Activated T-cell treated with anti-CD3 and anti-CD28 coated beads for 24 hours (primary cell): ENCODE measurements around the gene BORCS6.
"Not testable (repeated sequence)": the region's sequence is repeated elsewhere in the genome, so short reads cannot be mapped to it uniquely, and the experiment has no call there.

Source experiments
- DNase-seq: peaks from one replicate; pipeline ENCODE4 v3.0.0-alpha.2; 2020; ENCODE audit warnings: low read depth

Gene BORCS6

DNA sequence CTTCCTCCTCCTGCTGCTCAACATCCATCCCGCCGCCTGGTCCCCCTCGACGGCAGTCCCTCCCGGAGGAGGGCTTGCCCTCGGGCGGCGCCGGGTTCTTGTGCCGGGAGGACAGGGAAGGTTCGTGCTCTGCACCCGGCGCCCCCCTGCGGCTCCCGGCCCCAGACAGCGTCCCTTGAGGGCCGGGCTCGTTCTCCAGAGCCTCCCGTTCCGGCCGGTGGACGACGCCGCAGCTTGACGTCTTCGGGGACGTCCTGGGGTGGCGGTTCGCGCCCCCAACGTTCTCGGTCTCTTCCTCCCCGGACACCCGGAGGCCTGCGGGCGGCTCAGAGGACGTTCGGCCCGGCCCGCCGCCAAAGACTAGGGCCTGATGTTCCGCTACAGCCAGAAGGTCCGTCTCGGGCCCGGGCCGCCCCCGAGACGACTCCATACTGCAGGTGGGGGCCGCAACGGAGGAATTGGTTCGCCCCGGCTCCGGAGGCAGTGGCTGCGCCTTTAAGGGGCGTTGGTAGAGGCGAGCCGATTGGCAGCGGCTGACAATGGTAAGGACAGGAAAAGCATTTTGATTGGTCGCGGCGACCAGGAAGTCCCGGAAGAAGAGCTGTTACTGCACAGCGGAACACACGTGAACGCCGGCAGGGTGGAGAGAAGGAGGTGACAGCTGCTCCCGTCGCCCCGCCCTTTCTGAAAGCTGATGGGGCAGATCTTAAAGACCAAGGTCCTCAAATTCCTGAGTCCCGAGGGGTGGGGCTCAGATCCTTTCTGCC lies at the start of gene BORCS6:
Gene BORCS6 (minus strand): TSS at position 470 of the 767 bp plus-strand sequence. CDS start 40 bp downstream, at position 430.
- DNase-seq, result peak; percentile 91

GRCh38 chr17:8237886-8238285 lies 47.9 kb upstream of the BORCS6 start:
- DNase-seq, result no peak

GRCh38 chr17:8237175-8237574 lies 47.2 kb upstream of the BORCS6 start:
- DNase-seq, result no peak

- DNase-seq, result no peak
These were observed 45.7 kb upstream of the BORCS6 start for GRCh38 chr17:8235676-8236075.

DNA sequence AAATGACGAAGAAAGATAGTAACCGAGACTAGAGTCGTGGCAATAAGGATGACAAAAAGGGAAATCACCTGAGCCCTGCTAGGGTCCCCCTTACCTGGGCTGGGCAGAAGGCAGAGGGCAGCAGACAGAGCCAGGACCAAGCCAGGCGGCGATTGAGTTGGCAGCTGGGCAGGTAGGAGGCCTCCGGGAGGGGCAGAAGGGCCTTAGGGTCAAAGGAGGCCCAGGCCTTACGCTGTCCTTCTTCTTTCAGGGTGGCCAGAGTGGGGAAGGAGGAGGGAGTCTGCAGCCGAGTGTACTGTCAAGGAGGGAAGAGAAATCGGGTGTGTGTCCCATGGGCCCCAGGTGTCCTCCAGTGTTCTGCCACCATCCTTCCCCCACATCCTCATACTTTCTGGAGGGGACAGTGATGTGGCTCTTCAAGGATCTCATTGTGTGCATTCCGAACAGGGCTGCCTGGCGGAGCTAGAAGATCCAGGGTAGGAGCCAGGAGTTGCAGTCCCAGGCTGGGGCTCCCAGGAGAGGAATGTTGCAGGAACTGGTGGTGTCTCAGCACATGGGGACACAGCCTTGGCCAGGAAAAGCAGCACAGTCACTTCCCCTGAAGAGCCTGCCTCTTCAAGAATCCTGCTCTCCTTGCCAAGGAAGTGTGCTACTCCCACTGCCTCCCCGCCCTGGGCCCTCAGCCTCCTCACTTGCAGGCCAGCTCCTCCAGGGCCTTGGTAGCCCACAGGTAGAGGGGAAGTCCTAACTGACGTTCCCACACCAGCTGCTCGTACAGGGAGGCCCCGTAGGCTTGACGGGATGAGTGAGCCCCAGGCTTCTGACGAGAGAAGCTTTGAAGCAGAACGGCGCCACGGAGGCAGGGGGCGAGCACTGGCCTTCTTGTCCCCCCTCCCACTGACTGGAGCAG lies 44.6 kb upstream of the BORCS6 start:
- no peak for DNase-seq

DNA sequence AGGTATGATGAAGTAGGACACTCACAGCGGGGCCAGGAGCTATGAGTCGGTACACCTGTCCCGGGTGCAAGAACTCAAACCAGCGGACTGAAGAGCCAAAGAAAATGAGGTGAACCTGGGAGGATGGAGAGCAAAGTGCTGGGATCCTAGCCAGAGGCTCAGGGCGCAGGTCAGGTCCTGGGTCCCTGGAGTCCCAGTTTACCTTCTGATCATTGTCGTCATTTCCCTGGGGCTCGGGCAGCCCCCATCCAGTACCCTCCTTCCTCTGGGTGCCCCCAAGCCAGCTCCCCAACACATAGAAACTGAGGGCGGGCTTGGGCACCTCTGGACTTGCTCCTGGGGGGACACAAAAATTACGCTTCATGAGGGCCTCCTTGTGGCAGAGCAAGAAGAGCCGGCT lies 41.7 kb upstream of the BORCS6 start:
- DNase-seq, result no peak

DNA sequence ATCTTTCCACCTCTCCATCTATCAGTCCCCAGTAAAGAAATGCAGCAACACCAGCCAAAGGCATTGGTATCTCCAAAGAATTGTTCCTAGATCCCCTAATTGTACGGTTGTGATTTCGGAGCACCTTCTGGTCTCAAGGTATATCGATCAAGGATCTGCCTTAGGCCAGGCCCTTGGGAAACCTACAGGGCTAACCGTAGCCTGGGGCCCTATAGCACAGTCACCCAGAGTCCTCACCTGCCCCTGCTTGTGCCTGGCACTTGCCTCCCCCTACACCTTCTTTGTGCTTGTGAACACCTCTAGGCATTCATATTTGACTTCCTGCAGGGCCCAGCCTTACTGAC lies 37.2 kb upstream of the BORCS6 start:
- DNase-seq, result no peak

GRCh38 chr17:8226536-8227237 lies 36.7 kb upstream of the BORCS6 start:
- DNase-seq, result peak; percentile 57

GRCh38 chr17:8225813-8226535 lies 36.0 kb upstream of the BORCS6 start:
- DNase-seq, result peak; percentile 78

DNA sequence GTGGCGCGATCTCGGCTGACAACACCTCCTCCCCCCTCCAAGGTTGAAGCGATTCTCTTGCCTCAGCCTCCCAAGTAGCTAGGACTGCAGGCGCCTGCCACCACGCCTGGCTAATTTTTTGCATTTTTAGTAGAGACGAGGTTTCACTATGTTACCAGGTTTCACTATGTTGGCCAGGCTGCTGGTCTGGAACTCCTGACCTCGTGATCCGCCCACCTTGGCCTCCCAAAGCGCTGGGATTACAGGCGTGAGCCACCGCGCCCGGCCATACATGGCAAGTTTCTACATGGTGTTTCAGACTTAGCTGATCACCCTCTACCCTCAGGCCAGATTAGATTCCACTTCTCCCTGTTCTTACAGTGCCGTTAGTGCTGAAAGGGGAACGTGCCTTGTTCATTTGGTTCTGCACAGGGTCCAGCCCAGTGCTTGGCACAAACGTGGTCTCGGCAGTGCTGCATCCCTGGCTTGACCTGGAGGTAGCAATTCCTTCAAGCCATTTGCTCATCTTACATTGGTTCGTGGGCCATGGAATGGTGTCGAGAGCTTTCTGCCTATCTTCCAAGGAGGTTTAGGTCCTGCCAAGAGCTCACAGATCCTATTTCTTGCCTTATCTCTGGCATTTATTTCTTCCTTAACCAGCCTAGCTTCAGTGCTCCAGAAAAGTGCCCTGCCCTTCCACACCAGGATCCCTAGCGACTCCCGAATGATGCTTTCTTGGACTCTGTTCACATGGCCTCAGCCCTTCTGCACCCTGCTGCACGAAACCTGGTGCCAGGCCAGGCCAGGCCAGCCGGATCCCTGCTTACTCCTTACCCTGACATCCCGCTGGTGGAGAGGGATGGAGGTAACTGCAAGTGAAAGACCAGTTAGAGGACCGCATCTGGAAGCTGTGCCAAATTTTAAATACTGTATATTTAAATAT lies 35.2 kb upstream of the BORCS6 start:
- DNase-seq, result no peak

DNA sequence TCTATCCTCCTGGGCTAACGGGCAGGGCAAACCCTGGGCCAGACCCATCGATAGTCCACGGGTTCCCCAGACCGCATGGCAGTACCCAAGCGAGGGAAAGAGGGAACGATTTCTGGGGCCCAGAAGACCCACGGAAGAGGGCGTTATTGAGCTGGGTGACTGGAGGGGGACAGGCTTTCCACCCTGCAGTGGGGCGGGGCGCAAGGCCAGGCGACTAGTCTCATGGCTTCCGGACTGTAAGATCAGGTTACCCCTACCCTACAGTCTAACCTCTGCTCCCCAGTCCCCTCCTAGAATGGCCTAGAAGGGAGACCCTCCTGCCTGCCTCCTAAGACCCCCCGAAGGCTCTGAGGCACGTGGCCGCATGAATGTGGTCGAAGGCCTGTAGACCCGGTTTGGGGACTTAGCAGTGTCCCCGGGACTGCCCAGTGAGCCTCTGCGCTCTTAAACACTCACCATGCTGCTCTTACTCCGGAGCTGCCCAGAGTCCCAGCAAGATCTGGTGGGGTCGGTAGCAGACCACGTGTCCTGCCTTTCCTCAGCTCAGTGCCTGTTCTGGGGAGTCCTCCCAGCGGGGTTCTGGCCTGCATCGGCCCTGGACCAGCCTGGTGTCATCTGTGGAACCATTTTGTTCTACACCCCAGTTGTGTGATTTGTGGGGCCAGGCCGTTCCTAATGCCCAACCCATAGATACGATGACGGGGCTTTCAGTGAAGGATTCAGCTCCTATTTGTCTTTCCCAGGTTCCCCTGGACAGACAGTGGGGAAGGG lies 33.6 kb upstream of the BORCS6 start:
- DNase-seq, result peak; percentile 44

DNA sequence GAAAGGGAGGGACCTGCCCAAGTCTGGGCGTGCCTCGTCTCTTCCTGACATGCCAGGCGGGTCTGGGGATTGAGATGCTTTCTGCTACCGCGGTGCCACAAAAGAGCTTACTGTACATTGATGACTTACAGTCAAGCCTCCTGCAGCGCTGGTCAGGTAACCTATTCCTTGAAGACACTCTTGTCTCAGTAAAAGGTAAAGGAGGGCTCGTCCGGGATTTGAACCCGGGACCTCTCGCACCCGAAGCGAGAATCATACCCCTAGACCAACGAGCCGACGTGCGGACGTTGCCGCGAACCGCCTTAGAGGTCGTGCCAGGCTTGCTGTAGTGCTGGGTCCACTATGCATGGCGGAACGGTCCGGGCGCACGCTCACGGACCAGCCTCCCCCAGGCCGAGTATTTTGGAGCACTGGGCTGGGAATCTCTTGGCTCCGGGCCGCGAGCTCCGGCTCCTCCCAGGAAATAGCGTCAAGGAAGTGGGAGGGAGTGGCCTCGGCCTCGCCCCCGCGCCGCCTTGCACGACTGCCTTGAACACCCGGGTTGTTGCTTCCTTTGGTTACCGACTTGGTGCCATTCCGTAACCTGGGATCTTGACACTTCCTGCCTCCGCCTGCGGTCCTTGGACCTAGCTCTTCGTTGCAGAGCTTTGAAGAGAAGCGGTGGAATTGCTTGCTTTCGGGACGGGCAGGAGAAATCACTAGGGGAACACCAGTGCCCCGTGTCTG lies 32.8 kb upstream of the BORCS6 start:
- DNase-seq, result peak; percentile 87

- no peak for DNase-seq
These were observed 32.3 kb upstream of the BORCS6 start for GRCh38 chr17:8222380-8222629.

GRCh38 chr17:8221663-8222379 lies 31.8 kb upstream of the BORCS6 start:
- peak; percentile 88 for DNase-seq

DNA sequence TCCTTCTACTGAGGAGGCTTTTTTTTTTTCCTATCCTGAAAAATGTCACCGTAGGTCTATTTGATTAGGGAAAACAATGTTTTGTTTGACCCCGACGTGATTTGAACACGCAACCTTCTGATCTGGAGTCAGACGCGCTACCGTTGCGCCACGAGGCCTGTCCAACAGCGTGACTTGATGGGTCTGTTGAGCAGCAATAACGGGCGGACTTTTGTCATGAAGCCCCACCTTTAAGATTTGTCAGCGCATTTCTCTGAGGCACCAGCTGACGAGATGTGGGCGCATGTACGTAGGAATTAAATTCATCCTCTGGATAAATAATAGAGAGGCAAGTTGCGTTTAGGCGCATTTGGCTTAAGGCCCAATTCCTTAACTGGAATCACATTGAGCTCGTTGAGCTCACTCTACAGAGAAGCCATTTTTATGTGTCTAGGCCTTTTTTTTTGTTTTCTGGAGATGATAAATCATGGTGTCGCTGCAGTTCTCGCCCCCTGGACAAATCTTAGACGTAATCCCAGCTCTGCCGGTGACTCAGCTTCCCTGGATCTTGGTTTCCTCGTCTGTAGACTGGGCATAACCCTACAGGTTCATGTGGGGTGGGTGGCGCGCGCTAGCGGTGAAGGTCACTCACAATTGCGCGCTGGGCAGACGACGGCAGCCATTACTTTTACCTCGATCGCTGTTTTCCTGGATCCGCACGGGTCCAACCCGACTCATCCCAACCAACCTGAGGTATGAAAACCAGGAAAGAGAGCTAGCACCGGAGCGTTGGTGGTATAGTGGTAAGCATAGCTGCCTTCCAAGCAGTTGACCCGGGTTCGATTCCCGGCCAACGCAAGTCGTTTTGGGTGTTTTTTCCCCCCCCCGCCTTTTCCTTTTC lies 31.0 kb upstream of the BORCS6 start:
- peak; percentile 93 for DNase-seq

DNA sequence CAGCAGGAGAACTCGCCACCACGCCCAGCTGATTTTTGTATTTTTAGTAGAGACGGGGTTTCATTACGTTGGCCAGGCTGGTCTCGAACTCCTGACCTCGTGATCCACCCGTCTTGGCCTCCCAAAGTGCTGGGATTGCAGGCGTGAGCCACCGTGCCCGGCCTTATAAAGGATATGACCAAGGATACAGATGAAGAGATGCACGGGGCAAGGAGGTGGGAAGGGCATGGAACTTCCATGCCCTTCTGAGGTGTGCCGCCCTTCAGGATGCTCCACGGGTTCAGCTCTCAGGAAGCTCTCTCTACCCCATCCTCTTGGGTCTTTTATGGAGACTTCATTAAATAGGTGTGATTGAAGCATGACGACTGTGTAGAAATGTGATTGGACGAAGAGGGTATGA lies 24.0 kb upstream of the BORCS6 start:
- DNase-seq, result not testable (repeated sequence)

DNA sequence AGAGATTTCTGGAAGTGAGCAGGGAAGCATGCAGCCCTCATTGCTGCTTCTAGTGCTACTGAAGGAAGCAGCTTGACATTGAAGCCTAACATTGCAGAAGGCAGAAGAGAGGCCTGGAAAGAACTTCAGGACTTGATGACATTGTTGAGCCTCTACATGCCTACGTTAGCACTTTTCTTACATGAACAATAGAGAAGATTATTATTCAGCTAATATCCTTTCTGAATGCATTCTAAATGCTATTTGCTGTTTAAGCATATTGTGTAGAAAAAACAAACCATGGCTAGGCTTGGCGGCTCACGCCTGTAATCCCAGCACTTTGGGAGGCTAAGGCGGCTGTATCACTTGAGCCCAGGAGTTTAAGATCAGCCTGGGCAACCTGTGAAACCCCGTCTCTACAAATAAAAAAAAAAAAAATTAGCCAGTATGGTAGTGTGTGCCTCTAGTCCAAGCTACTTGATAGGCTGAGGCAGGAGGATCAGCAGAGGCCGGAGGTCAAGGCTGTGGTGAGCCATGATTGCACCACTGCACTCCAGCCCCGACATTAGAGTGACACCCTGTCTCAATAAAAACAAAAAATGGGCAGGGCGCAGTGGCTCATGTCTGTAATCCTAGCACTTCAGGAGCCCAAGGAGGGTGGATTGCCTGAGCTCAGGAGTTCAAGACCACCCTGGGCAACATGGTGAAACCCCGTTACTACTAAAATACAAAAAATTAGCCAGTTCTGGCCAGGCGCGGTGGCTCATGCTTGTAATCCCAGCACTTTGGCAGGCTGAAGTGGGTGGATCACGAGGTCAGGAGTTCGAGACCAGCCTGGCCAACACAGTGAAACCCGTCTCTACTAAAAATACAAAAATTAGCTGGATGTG lies 22.6 kb upstream of the BORCS6 start:
- no peak for DNase-seq
